Keratinocyte (primary cell): ENCODE measurements around the gene SPATA2.

Source experiments
- CTCF ChIP-seq, 3 experiments: IDR thresholded peaks in 1 of 3; conservative IDR thresholded peaks in 1 of 3; optimal IDR thresholded peaks in 1 of 3; 2 replicates in 2 of 3; 3 replicates in 1 of 3; pipeline versions ENCODE3 to v1.5.1; 2011; ENCODE audit warnings: low read length in 3 of 3, mild to moderate bottlenecking in 3 of 3, moderate library complexity in 2 of 3, control low read depth in 1 of 3, inconsistent platforms in 1 of 3; ENCODE audit not compliant: insufficient read depth in 2 of 3; ENCODE audit errors: extremely low read depth in 1 of 3
- EZH2 ChIP-seq: IDR thresholded peaks from one replicate; pipeline ENCODE4 v1.6.1; 2012; ENCODE audit warnings: inconsistent platforms, mild to moderate bottlenecking, low read length, moderate library complexity

GRCh38 chr20:49914310-49915117 is 815 bp downstream of the SPATA2 start:
- TF ChIP-seq CTCF (optimal IDR thresholded peaks at IDR 0.05 in 1 of 3, IDR thresholded peaks at IDR 0.05 in 1 of 3, conservative IDR thresholded peaks at IDR 0.05 in 1 of 3; ENCODE audit: extremely low read depth in 1 of 3, insufficient read depth in 2 of 3, low read length in 3 of 3) (peak in 2 of 3 experiments; percentile 7 to 19), EZH2 (no peak)
